RWPE1 (cell line): Measurements from ENCODE around the gene TMEM248.
A peak's percentile ranks its signal among the peaks of the same experiment; 100 is the strongest.
"Not testable (repeated sequence)": the region's sequence is repeated elsewhere in the genome, so short reads cannot be mapped to it uniquely, and the experiment has no call there.

ENCODE experiments used
- CTCF ChIA-PET: fragments of 350-600 bp; sonication (Branson Sonifier 250); formaldehyde crosslinking; extraction: SDS; loops from one replicate; lab custom pipeline; 2021; lab: Yijun Ruan, JAX
- POLR2A ChIA-PET: fragments of 400-600 bp; formaldehyde crosslinking; extraction: SDS; loops from one replicate; lab custom pipeline; 2020; ENCODE audit warnings: antibody characterized with exemption; ENCODE audit not compliant: low non-redundant PET; lab: Yijun Ruan, JAX
- DNase-seq: peaks from one replicate; pipeline ENCODE4 v3.0.0; 2012; ENCODE audit warnings: low spot score
- H3K27ac ChIP-seq: fragments of 450-650 bp; 2 replicates; pipeline ENCODE4 v1.5.1; 2017
- TF ChIP-seq, protein P1 (sequence below): fragments of 450-650 bp; conservative IDR thresholded peaks from 2 replicates; pipeline ENCODE4 v1.5.1; 2017; ENCODE audit warnings: low read depth, mild to moderate bottlenecking

Gene TMEM248

DNA sequence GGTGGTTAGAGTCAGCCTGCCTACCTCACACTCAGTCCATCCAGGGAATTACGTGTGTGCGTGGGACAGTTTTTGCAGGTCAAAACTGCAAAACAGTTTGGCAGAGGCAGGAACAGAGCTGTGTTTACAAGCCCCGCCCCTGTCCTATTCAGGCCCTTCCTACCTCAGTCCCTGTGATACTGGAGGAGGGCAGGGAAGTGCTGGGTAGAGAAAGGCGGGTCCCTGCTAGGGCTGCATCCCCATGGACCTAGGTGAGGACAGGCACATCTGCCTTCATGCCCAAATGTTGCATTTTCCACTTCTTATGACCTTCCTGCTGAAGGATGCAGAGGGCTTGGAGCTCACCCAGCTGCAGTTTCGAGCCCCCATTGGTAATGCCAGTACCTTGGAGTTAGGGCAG lies 49.3 kb downstream of the TMEM248 start:
- CTCF ChIA-PET = no interaction called here
- no peak overlapping the region for H3K27ac ChIP-seq
- DNase-seq = no peak
- TF ChIP-seq, protein P1, sequence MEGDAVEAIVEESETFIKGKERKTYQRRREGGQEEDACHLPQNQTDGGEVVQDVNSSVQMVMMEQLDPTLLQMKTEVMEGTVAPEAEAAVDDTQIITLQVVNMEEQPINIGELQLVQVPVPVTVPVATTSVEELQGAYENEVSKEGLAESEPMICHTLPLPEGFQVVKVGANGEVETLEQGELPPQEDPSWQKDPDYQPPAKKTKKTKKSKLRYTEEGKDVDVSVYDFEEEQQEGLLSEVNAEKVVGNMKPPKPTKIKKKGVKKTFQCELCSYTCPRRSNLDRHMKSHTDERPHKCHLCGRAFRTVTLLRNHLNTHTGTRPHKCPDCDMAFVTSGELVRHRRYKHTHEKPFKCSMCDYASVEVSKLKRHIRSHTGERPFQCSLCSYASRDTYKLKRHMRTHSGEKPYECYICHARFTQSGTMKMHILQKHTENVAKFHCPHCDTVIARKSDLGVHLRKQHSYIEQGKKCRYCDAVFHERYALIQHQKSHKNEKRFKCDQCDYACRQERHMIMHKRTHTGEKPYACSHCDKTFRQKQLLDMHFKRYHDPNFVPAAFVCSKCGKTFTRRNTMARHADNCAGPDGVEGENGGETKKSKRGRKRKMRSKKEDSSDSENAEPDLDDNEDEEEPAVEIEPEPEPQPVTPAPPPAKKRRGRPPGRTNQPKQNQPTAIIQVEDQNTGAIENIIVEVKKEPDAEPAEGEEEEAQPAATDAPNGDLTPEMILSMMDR = no peak
- POLR2A ChIA-PET = interaction anchor here (0.6 kb wide), 1 partner anchor 17 kb away, joined by 3 read pairs; no protein-coding TSS in a partner anchor

DNA sequence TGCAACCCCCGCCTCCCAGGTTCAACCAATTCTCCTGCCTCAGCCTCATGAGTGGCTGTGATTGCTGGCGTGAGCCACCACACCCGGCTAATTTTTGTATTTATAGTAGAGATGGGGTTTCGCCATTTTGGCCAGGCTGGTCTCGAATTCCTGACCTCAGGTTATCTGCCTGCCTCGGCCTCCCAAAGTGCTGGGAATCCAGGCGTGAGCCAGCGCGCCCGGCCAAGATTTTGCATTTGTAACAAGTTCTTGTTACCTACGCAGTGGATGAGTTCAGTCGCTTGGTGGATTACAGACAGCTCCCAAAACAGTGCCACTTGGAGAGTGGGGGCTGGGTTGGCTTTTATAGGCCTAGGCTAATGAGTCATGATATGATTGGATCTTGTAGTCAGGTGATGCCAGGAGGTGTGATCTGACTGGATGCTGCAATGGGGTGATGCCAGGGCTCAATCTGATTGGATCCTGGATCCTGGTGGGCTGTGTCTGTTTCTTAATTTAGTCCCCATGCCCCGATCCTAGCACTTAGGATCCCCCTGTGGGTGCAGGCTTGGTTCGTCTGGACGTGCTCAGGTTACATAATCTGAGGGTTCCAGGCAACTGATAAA lies 54.1 kb downstream of the TMEM248 start:
- no peak for DNase-seq
- TF ChIP-seq, protein P1 = no peak
- POLR2A ChIA-PET = interaction anchor here (0.7 kb wide), 1 partner anchor 16 kb away, joined by 8 read pairs; no protein-coding TSS in a partner anchor
- no peak overlapping the region for H3K27ac ChIP-seq
- CTCF ChIA-PET = no interaction called here

DNA sequence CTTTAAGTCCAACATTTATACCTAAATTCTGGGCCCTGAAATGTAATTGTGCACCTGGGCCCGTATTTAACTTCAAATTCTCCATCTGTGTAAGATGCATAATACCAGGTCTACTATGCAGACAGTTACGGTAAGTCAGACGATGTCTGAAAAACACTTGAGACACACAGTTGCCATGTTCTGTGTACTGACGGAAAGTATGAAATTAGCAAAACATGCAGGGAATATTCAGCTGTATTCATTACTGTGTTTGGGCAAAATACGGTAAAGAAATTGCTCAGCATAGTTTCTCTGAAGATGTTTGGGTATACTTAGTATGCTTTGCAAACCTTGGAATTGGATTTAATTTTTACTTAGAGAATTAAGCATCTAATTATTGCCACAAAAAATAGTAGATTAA lies 57.3 kb downstream of the TMEM248 start:
- H3K27ac ChIP-seq, CTCF ChIA-PET, DNase-seq: not testable (repeated sequence)
- POLR2A ChIA-PET = interaction anchor here (0.7 kb wide), 1 partner anchor 62 kb away, joined by 7 read pairs; no protein-coding TSS in a partner anchor

DNA sequence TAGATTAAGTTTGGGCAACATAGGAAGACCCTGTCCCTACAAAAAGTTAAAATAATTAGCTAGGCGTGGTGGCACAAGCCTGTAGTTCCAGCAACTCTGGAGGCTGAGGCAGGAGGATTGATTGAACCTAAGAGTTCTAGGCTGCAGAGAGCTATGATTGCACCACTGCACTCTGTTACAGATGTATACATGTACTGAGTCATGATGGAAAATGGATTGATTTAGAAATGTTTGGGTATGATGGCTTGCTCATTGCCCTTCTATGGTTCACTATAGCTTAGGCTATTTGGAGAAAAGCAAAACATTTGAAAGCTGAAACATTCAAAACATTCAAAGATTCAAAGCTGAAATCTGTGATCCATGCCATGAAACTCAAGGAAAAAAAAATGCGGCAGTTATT lies 58.0 kb downstream of the TMEM248 start:
- POLR2A ChIA-PET, H3K27ac ChIP-seq, CTCF ChIA-PET, DNase-seq: not testable (repeated sequence)

DNA sequence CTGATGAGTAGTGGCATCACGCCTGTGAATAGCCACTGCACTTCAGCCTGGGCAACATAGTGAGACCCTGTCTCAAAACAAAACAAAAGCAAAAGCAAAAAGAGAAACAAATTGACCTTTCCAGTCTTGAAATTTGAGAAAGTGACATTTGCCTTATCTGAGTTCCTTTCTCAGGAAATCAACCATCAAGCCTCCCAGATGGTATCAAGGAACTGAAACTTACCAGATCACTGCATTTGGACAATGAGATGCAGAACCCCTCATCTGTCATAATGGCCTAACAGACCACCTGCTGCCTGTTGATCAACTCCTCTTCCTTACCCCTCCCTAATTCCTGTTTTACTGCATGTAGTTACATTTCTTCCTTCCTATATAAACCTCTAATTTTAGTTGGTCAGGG lies 59.3 kb downstream of the TMEM248 start:
- CTCF ChIA-PET, DNase-seq, H3K27ac ChIP-seq, POLR2A ChIA-PET: not testable (repeated sequence)

DNA sequence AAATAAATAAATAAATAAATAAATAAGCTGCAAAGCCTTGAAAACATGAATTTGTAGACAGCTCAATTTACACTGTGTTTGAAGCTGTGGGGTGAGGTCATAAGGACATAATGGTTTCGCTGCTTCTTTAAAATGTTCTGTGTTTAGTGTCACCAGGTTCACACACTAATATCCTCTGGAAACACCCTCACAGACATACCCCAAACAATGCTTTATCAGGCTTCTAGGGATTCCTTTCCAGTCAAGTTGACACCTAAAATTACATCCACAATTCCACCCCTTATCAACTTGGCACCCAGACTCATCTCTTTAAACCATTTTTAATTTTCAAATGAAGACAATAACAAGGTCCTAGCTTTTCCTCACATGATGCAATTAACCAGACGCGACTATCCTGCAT lies 68.5 kb downstream of the TMEM248 start:
- DNase-seq, H3K27ac ChIP-seq, POLR2A ChIA-PET, CTCF ChIA-PET: not testable (repeated sequence)

DNA sequence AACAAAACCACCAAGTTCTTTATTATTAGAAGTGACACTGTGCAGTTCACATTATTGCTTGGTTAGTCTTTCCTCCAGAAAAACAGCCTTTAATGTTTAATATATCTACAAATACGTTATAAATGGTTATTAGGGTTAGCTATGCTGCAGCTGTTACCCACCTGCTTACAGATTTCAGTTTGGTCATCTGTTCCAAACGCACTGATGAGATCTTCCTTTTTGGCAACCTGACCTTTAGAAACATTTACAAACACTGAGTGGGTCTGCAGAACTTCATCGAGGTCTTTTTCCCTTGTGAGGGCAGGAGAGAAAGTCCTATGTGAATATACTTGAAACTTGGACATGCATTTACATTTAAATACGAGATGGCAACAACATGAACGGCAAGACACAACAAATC lies 73.0 kb downstream of the TMEM248 start:
- peak overlapping the region; percentile 95 for H3K27ac ChIP-seq
- POLR2A ChIA-PET, DNase-seq, CTCF ChIA-PET: not testable (repeated sequence)

DNA sequence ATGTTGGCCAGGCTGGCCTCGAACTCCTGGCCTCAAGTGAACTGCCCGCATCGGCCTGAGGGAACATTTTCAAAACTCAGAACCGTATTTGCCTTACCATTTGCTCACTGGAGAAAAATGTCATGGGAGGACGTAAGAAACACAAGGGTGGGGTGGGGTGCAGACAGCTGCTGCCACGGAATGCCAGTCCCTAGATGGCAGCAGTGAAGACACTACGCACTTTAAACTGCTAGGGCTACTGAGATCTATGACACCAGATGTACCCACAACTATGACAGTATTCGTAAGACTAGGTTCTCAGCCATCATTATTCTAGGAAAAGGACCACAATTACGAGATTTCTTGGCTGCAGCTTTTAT lies 73.6 kb downstream of the TMEM248 start:
- CTCF ChIA-PET = interaction anchor here (0.7 kb wide), 1 partner anchor 834 kb away, joined by 4 read pairs; no protein-coding TSS in a partner anchor
- TF ChIP-seq, protein P1 = peak; percentile 80
- peak overlapping the region; percentile 95 for H3K27ac ChIP-seq
- DNase-seq, POLR2A ChIA-PET: not testable (repeated sequence)

DNA sequence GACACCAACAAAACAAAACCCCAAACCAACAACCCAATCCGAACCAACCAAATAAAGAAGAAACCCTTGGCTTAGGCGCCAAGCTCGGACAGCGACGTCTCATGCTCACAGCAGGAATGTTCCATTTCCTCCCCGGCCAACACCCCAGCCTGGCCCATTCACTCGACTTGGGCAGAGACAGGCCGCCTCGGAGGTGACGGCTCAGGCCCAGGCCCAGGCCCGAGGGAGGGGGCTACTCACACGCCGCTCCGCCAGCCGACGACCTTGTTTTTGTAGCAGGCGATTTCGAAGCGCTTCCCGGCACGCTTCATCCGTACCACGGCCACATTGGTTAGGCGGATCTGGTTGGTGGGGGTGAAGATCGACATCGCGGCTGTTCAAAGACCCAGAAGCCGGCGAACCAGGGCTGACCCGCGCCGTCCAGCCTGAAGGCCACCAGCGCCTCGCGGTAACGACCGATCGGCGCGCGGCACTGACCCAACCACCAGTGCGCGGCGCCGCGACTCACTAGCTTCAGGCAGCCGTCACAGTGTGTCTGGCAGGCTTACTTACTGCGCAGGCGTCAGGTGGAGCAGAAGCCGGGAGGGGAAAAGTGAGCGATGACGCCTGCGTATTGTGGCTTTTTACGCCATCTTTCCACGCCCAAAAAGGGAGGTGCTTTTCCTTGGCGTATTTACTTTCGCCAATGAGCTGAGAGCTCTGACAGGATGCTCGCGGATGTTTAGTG lies 74.2 kb downstream of the TMEM248 start, which contains the start of gene SBDS:
Gene SBDS, minus strand, starts transcription at position 537 of the 727 bp plus-strand sequence. Its CDS starts 169 bp downstream, at position 368.
- POLR2A ChIA-PET = interaction anchor here (0.7 kb wide), 1 partner anchor 255 kb away, joined by 3 read pairs; the partner anchor contains the start of gene RABGEF1
- CTCF ChIA-PET = interaction anchor here (0.6 to 0.7 kb wide), 3 partner anchors 69 to 965 kb away, joined by 4 to 8 read pairs (median 4); no protein-coding TSS in a partner anchor
- H3K27ac ChIP-seq = peak within 1 kb of the TSS; percentile 95
- TF ChIP-seq, protein P1 = peak; percentile 45
- peak; percentile 74 for DNase-seq

DNA sequence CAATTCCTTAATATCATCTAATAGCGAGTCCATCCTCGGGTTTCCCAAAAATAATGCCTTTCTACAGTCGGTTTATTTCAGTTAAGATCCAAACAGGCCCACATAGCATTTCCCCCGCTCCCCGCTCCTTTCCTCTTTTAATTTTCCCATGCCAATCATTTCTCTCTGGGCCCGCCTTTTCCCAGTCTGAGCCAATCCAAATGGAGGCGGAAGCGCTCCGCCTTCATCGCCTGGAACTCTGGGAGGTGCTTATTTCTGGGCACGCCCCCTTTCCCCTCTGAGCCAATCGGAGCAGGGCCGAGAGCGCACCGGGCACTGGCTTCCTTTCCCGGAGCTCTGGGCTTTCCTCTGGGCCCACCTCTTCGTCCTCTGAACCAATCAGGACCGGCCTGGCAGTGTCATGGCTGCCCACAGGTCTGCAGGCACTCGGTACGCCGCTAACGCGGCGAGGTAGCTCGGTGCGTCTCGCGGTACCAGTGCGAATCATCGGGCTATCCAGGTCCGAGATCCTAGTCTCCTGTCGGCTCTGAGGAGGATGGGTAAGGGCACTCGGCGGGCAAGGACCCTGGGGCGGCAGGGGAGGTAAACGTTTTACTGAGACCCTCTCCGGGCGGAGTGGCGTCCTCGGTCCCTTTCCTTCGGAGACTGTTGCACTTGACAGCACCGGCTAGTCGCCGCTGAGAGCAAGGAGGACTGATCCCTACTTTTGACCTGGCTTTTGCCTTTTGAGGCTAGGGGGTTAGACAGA lies 75.6 kb downstream of the TMEM248 start, which contains the start of gene TYW1:
Gene TYW1, plus strand, starts transcription at position 390 of the 748 bp plus-strand sequence. Its CDS starts 146 bp downstream, at position 536.
- CTCF ChIA-PET = not testable (repeated sequence)
- POLR2A ChIA-PET = interaction anchor here (0.6 kb wide), 1 partner anchor 1088 kb away, joined by 7 read pairs; no protein-coding TSS in a partner anchor
- peak; percentile 78 for DNase-seq
- H3K27ac ChIP-seq = peak within 1 kb of the TSS; percentile 95

DNA sequence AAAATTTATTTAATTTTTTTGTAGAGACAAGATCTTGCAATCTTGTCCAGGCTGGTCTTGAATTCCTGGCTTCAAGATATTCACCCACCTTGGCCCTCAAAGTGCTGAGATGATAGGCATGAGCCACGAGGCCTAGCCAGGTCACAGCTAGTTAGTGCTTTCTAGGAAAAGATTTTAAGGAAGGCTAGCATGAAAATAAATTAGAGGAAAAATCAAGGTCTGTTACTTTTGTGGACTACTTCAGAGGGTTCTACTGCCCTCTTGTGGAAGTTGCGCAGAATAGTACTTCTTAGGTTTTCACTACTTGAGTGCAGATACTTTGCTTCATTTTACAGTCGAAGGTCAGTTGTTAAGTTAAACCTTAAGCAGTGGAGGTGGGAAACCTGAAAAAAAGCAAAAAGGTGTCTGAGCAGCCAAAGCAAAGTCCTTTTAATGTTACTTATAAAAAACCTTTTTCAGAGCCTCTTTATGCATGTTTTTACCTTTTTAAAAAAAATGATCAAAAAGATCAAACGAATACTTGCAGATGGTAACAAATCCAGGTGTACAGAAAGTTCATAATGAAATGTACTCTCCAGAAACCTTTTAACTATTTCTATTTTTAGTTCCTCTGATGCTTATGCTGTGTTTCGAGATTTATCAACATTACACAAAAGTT lies 79.7 kb downstream of the TMEM248 start:
- H3K27ac ChIP-seq = peak overlapping the region; percentile 43
- CTCF ChIA-PET, DNase-seq, POLR2A ChIA-PET: not testable (repeated sequence)
